Activated CD4-positive, alpha-beta T cell treated with anti-CD3 and anti-CD28 coated beads for 36 hours (primary cell): Measurements from ENCODE around the gene FOXO6. TPM values are rescaled to one million over a fixed set of nuclear protein-coding genes. Genes with fewer than 3 reads are reported as not detected.
A peak's percentile ranks its signal among the peaks of the same experiment; 100 is the strongest.

Source experiments
- ATAC-seq: fragments of 200-7000 bp; cut with Tn5 transposase; one replicate; pipeline ENCODE4 v1.10.0; 2021; ENCODE audit warnings: mild to moderate bottlenecking, moderate library complexity
- CTCF ChIA-PET: fragments of 350-600 bp; sonication (Branson Sonifier 250); formaldehyde crosslinking; loops from one replicate; lab custom pipeline; 2021; ENCODE audit warnings: antibody characterized with exemption; lab: Charles Lee
- POLR2A ChIA-PET: fragments of 350-600 bp; sonication (Branson Sonifier 250); formaldehyde crosslinking; loops from one replicate; lab custom pipeline; 2021; ENCODE audit warnings: antibody characterized with exemption, inconsistent platforms; lab: Charles Lee
- DNase-seq: peaks from one replicate; pipeline ENCODE4 v3.0.0-alpha.2; 2020
- H3K27ac Mint-ChIP-seq: one replicate; pipeline ENCODE4 v1.8.0; 2021; ENCODE audit warnings: mixed read lengths
- H3K27me3 Mint-ChIP-seq: one replicate; pipeline ENCODE4 v1.8.0; 2021; ENCODE audit warnings: mixed read lengths
- H3K36me3 Mint-ChIP-seq: one replicate; pipeline ENCODE4 v1.8.0; 2021; ENCODE audit warnings: low read depth, mixed read lengths
- H3K4me1 Mint-ChIP-seq: one replicate; pipeline ENCODE4 v1.8.0; 2021; ENCODE audit warnings: mixed read lengths
- H3K4me3 Mint-ChIP-seq: one replicate; pipeline ENCODE4 v1.8.0; 2021; ENCODE audit warnings: mild to moderate bottlenecking, moderate library complexity, mixed read lengths
- H3K9me3 Mint-ChIP-seq: one replicate; pipeline ENCODE4 v1.8.0; 2021; ENCODE audit warnings: low read depth, mixed read lengths
- intact Hi-C, 2 experiments: fragments of 100-400 bp; cut with DNase I in 1 of 2; cut with micrococcal nuclease in 1 of 2; formaldehyde crosslinking; loops; one replicate each; pipeline versions ENCODE4 v1.14.2 to v1.15.1; 2022 to 2024; cut with DNase I, micrococcal nuclease
- total RNA-seq, 2 experiments: library from RNA; stranded (reverse); gene quantifications; one replicate each; pipeline ENCODE4 v1.2.3, GENCODE V29; 2021

Gene FOXO6
- under 1 TPM in 1 of 2 experiments, not detected in 1; 0.09 TPM for total RNA-seq

GRCh38 chr1:41360786-41361494, at the start of gene FOXO6:
FOXO6 (plus strand) TSS chr1:41361434.
- H3K27me3 Mint-ChIP-seq = peaks cover 24% of the 10 kb centered on the region
- no peaks in the 10 kb centered on the region for H3K36me3 Mint-ChIP-seq
- ATAC-seq (peak; percentile 96), DNase-seq (peak; percentile 96)
- ChIA-PET POLR2A (interaction anchor here (0.5 to 1.3 kb wide), 2 partner anchors 22 to 556 kb away, joined by 4 to 6 read pairs; no protein-coding TSS in a partner anchor), CTCF (interaction anchor here (0.7 to 1.0 kb wide), 4 partner anchors 54 to 1681 kb away, joined by 3 to 5 read pairs (median 4); no protein-coding TSS in a partner anchor)
- peak within 1 kb of the TSS; percentile 49 for H3K4me3 Mint-ChIP-seq
- intact Hi-C loops = loop anchor here in 1 of 2 experiments (1.0 to 10.0 kb wide), 9 partner anchors 22 to 1406 kb away; partner anchors contain the start of genes C1orf50, CITED4, P3H1 and PPCS
- peaks cover 10% of the 10 kb centered on the region for H3K4me1 Mint-ChIP-seq
- H3K9me3 Mint-ChIP-seq = no peaks in the 10 kb centered on the region
- H3K27ac Mint-ChIP-seq = no peak within 1 kb of the TSS

DNA sequence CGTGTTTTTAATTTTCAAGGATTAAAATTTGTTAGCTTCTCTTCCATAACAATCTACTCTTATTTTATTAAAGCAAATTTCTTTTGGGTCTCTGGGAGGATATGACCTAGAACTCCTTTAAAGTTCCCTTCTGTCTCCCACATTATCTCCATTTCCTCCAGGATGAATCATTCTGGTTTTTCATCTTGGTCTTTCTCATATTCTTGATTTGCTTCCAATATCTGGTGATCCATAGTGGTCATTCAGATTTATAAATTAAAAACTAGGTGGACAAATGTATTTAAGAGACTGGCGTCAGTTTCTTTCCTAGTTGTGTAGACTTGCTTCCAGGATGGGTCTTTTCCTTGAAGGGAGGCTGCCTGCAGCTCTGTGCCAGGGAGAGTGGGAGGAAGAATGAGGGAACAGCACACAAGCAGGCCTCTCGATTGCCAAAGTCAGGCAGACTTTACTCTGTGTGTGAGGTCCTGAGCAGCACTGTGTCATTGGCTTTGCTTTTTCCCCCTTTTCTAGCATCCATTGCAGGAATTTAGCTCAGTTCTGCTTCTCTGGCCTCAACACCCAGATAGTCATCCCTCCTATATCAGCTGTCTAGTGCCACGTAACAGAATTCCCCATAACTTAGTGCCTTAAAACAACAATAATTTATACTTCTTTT, 48.1 kb upstream of the FOXO6 start:
- ChIA-PET CTCF (interaction anchor here (0.6 to 1.3 kb wide), 6 partner anchors 21 to 1273 kb away, joined by 3 to 6 read pairs (median 4); no protein-coding TSS in a partner anchor), POLR2A (no interaction called here)
- ATAC-seq = no peak
- Mint-ChIP-seq H3K27me3 (peaks cover 3% of the 10 kb centered on the region), H3K36me3 (no peaks in the 10 kb centered on the region), H3K27ac (no peak overlapping the region), H3K4me3 (no peak overlapping the region), H3K4me1 (no peaks in the 10 kb centered on the region), H3K9me3 (peaks cover 2% of the 10 kb centered on the region)
- intact Hi-C loops = loop anchor here (1.0 to 2.0 kb wide), 2 partner anchors 104 to 119 kb away; no protein-coding TSS in a partner anchor
- DNase-seq = no peak

DNA sequence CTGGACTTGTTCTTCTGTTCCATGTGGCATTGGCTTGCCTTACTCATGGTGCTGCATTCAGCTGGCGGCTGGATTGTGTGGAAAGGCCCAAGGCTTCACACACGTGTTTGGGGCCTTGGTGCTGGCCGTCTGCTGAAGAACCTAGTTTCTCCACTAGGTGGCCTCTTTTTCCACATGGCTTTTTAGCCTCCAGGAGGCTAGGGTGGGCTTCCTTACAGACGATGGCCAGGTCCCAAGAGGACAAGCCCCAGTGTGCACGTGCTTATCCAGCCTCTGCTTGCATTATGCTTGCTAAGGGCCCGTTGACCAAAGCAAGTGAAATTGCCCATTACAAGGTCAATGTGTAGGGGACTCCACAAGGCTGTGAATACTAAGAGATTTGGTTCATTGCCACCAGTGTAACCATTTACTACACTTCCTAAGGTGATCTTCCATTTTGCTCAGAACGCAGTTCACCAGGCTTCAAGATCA, 47.5 kb upstream of the FOXO6 start:
- peaks cover 3% of the 10 kb centered on the region for H3K27me3 Mint-ChIP-seq
- POLR2A ChIA-PET = no interaction called here
- peaks cover 2% of the 10 kb centered on the region for H3K9me3 Mint-ChIP-seq
- ATAC-seq = peak; percentile 39
- intact Hi-C loops = loop anchor here (1.0 to 2.0 kb wide), 2 partner anchors 103 to 119 kb away; no protein-coding TSS in a partner anchor
- DNase-seq = peak; percentile 36
- CTCF ChIA-PET = interaction anchor here (0.6 to 1.4 kb wide), 8 partner anchors 11 to 120 kb away, joined by 3 to 6 read pairs (median 4); no protein-coding TSS in a partner anchor
- H3K27ac Mint-ChIP-seq = no peak overlapping the region
- H3K4me1 Mint-ChIP-seq = no peaks in the 10 kb centered on the region
- H3K4me3 Mint-ChIP-seq = no peak overlapping the region
- no peaks in the 10 kb centered on the region for H3K36me3 Mint-ChIP-seq

- ATAC-seq (no peak), DNase-seq (no peak)
- ChIA-PET POLR2A (no interaction called here), CTCF (interaction anchor here (0.7 to 1.6 kb wide), 12 partner anchors 12 to 152 kb away, joined by 3 to 6 read pairs (median 4); no protein-coding TSS in a partner anchor)
- H3K27me3 Mint-ChIP-seq = no peaks in the 10 kb centered on the region
- H3K4me3 Mint-ChIP-seq = no peak overlapping the region
- H3K9me3 Mint-ChIP-seq = no peaks in the 10 kb centered on the region
- no peaks in the 10 kb centered on the region for H3K4me1 Mint-ChIP-seq
- intact Hi-C loops = no loop called here
- H3K27ac Mint-ChIP-seq = no peak overlapping the region
- no peaks in the 10 kb centered on the region for H3K36me3 Mint-ChIP-seq
Measured at GRCh38 chr1:41314376-41315145, 46.7 kb upstream of the FOXO6 start.

DNA sequence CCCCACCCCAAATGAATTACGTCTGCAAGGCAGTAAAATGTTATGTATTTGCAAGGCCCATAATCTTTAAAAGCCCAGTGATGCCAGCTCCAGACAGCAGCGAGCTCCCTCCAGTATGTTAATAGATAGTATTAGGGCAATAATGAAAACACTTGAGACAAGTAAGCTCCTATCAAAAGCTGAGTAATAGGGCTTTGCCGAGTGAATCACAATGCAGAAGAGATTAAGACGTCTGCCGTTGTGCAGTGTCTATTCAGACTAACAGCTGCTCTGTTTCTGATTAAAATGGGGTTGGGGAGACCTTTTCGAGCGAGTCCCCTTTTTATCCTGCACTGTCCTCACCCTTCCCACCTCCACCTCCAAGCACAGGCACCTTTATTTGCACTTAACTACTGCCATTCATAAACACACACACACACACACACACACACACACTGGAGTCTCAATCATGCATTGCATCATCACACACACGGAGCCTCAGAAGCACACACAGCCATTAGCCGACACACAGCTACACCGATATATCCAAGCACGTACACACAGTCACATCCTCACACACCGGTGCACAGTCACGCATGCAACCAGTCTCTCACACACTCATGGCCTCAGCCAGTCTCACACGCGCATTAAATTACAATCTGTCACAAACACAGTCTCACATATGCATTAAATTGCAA, 46.0 kb upstream of the FOXO6 start:
- Mint-ChIP-seq H3K9me3 (no peaks in the 10 kb centered on the region), H3K27me3 (no peaks in the 10 kb centered on the region), H3K4me3 (no peak overlapping the region), H3K36me3 (no peaks in the 10 kb centered on the region), H3K4me1 (no peaks in the 10 kb centered on the region), H3K27ac (no peak overlapping the region)
- CTCF ChIA-PET = interaction anchor here (0.7 to 1.6 kb wide), 9 partner anchors 13 to 152 kb away, joined by 3 to 6 read pairs (median 4); no protein-coding TSS in a partner anchor
- ATAC-seq (no peak), DNase-seq (no peak)
- intact Hi-C loops = no loop called here
- POLR2A ChIA-PET = no interaction called here

GRCh38 chr1:41315871-41316270, 45.4 kb upstream of the FOXO6 start:
- Mint-ChIP-seq H3K27me3 (no peaks in the 10 kb centered on the region), H3K9me3 (no peaks in the 10 kb centered on the region), H3K36me3 (no peaks in the 10 kb centered on the region), H3K4me1 (no peaks in the 10 kb centered on the region), H3K27ac (no peak overlapping the region), H3K4me3 (no peak overlapping the region)
- no peak for ATAC-seq
- intact Hi-C loops = no loop called here
- no peak for DNase-seq
- POLR2A ChIA-PET = no interaction called here
- CTCF ChIA-PET = no interaction called here

DNA sequence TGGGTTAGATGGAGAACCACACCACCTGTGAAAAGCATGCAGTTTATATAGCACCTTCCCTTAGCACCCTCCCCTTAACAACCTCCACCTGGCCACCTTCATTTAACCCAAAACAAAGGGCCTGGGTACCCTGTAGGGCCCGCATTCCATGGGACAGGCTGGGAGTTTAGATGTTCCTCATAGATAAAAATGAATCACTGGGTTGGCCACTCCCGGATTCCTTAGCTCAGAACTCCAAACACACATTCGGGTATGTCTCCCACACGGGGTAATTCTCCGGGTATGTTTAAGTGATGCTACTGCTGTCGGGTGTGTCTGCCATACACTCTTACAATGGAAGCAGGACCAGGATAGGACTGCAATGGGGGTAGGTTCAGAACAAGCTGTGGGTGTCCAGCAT, 43.9 kb upstream of the FOXO6 start:
- POLR2A ChIA-PET = no interaction called here
- Mint-ChIP-seq H3K27ac (no peak overlapping the region), H3K36me3 (no peaks in the 10 kb centered on the region), H3K9me3 (no peaks in the 10 kb centered on the region), H3K4me1 (no peaks in the 10 kb centered on the region), H3K4me3 (no peak overlapping the region), H3K27me3 (no peaks in the 10 kb centered on the region)
- intact Hi-C loops = no loop called here
- CTCF ChIA-PET = interaction anchor here (0.7 kb wide), 1 partner anchor 115 kb away, joined by 4 read pairs; no protein-coding TSS in a partner anchor
- DNase-seq (no peak), ATAC-seq (no peak)

- POLR2A ChIA-PET = no interaction called here
- no peak overlapping the region for H3K4me3 Mint-ChIP-seq
- H3K36me3 Mint-ChIP-seq = no peaks in the 10 kb centered on the region
- CTCF ChIA-PET = interaction anchor here (0.7 to 0.9 kb wide), 2 partner anchors 35 to 42 kb away, joined by 3 read pairs; no protein-coding TSS in a partner anchor
- no peaks in the 10 kb centered on the region for H3K4me1 Mint-ChIP-seq
- no peak for ATAC-seq
- no peak overlapping the region for H3K27ac Mint-ChIP-seq
- H3K27me3 Mint-ChIP-seq = no peaks in the 10 kb centered on the region
- no peaks in the 10 kb centered on the region for H3K9me3 Mint-ChIP-seq
- DNase-seq = no peak
- intact Hi-C loops = no loop called here
Measured at GRCh38 chr1:41318135-41318534, 43.1 kb upstream of the FOXO6 start.

DNA sequence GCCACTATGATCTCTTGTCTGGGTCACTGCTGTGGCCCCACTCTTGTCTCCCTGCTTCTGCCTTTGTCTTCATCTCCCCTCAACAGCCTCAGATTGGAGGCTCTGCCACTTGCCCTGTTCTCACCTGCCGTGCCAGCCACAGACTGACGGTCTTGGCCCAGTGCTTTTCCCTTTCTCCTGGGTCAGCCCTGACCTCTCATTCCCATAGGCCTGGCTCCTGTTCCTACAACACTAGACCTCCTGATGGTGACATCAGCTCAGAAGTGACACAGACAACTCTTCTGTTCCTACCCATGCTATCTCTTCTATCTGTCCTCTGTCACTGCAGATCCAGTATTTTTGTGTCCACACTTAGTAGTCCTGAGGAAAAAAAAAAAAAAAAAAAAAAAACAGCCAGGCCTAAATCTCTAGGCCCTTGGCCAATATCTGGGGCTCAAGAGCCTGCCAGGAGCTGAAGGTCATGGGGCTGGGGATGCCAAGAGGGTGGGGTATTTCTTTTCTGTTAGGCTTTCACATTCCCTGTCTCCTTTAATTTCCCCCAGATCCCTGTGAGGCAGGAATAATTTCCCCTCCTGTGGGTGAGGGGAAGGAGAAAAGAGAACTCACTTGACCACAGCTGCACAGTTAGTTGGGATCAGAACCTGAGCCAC, 42.0 kb upstream of the FOXO6 start:
- no peak overlapping the region for H3K27ac Mint-ChIP-seq
- CTCF ChIA-PET = interaction anchor here (0.9 kb wide), 1 partner anchor 43 kb away, joined by 3 read pairs; no protein-coding TSS in a partner anchor
- ATAC-seq (no peak), DNase-seq (no peak)
- H3K27me3 Mint-ChIP-seq = no peaks in the 10 kb centered on the region
- POLR2A ChIA-PET = no interaction called here
- no peak overlapping the region for H3K4me3 Mint-ChIP-seq
- H3K36me3 Mint-ChIP-seq = no peaks in the 10 kb centered on the region
- H3K9me3 Mint-ChIP-seq = no peaks in the 10 kb centered on the region
- H3K4me1 Mint-ChIP-seq = no peaks in the 10 kb centered on the region
- intact Hi-C loops = no loop called here
